SK-N-SH (cell line): ENCODE data around the gene MBP.

Experiments
- CTCF ChIP-seq: fragments of 200-600 bp; sonication (generic); IDR thresholded peaks from 2 replicates; pipeline ENCODE4 v1.6.1; 2017; ENCODE audit warnings: antibody characterized with exemption, mild to moderate bottlenecking, moderate library complexity
- EP300 ChIP-seq, 2 experiments: IDR thresholded peaks; 2 replicates each; pipeline versions ENCODE4 v1.4.0 to v1.6.1; 2012; ENCODE audit warnings: borderline replicate concordance in 1 of 2, low read depth in 1 of 2, low read length in 1 of 2
- FOXM1 ChIP-seq: IDR thresholded peaks from 2 replicates; pipeline ENCODE4 v1.4.0; 2012; ENCODE audit warnings: low read depth, mild to moderate bottlenecking
- MAX ChIP-seq: IDR thresholded peaks from 2 replicates; pipeline ENCODE4 v1.4.0; 2012; ENCODE audit warnings: low read depth
- MXI1 ChIP-seq: IDR thresholded peaks from 2 replicates; pipeline ENCODE4 v1.6.1; 2012; ENCODE audit warnings: mild to moderate bottlenecking, low read depth, low read length, improper control_type of control experiment
- POLR2AphosphoS5 ChIP-seq: IDR thresholded peaks from 2 replicates; pipeline ENCODE4 v1.6.1; 2012; ENCODE audit warnings: low read depth, low read length
- RAD21 ChIP-seq: IDR thresholded peaks from 2 replicates; pipeline ENCODE4 v1.6.1; 2012; ENCODE audit warnings: mild to moderate bottlenecking, low read length
- REST ChIP-seq: IDR thresholded peaks from 2 replicates; pipeline ENCODE4 v1.6.1; 2012; ENCODE audit warnings: mild to moderate bottlenecking, low read depth, low read length, moderate library complexity
- RFX5 ChIP-seq: IDR thresholded peaks from 2 replicates; pipeline ENCODE4 v1.6.1; 2012; ENCODE audit warnings: mild to moderate bottlenecking, improper control_type of control experiment, low read length
- SMC3 ChIP-seq: IDR thresholded peaks from 2 replicates; pipeline ENCODE4 v1.6.1; 2012; ENCODE audit warnings: low read depth, low read length, improper control_type of control experiment
- TAF1 ChIP-seq: IDR thresholded peaks from 2 replicates; pipeline ENCODE4 v1.6.1; 2012; ENCODE audit warnings: low read depth, mild to moderate bottlenecking, low read length, moderate library complexity, borderline replicate concordance
- TEAD4 ChIP-seq: IDR thresholded peaks from 2 replicates; pipeline ENCODE4 v1.4.0; 2012; ENCODE audit warnings: mild to moderate bottlenecking, borderline replicate concordance; ENCODE audit not compliant: insufficient read depth

DNA sequence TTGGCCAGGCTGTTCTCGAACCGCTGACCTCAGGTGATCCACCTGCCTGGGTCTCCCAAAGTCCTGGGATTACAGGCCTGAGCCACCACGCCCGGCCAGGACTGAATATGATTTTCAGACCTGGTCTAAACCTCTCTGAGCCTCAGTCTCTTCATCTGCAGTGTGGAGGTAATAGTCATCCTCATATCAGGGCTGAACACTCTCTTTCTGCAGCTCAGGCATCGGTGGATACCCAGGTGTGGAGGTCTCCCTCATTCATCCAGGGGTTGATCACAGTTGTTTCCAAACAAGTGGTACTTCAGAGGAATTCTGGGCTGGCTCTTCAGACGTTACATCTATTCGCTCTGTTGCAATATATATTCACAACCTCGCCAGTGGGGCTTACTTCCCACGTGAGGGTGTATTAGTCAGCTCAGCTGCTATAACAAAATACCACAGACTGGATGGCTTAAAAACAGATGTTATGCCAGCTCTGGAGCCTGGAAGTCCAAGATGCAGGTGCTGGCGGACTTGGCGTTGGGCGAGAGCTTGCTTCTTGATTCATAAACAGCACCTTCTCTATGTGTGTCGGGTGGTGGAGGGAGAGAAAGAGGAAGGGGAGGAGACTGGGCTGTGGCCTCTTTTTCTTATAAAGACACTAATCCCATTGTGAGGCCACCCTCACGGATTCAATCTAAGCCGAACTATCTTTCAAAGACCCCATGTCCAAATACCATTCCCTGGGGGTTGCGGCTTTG is 2.9 kb upstream of the MBP start:
- TF ChIP-seq RAD21, result no peak
- no peak for TF ChIP-seq CTCF
- no peak for TF ChIP-seq SMC3
- TF ChIP-seq POLR2AphosphoS5, result no peak
- TF ChIP-seq RFX5, result no peak
- TF ChIP-seq TEAD4, result no peak
- no peak for TF ChIP-seq MAX
- TF ChIP-seq EP300 (IDR thresholded peaks at IDR 0.05; ENCODE audit: borderline replicate concordance in 1 of 2, low read depth in 1 of 2, low read length in 1 of 2), result no peak
- TF ChIP-seq FOXM1, result no peak
- TF ChIP-seq TAF1, result no peak
- no peak for TF ChIP-seq REST
- no peak for TF ChIP-seq MXI1
